ENCODE data around the gene CHM.

DNA sequence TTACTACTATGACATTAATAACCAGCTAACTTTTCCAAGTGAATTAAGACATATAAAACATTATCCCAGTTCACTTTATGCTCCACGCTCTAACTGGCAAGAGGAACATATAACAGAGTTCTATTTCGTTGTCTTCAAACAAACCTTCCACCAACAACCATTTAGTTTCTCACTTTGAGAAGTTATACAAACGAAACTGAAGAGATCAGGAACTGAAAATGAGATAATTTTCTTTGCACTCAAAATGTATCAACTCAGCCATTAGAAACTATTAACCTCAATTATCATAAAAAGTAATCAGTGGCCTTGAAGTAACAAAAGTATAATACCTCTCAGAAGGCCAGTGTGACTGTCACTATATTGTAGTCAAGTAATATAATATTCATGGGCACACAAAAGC lies 70.1 kb downstream of the CHM start:
- TF ChIP-seq, protein P1, sequence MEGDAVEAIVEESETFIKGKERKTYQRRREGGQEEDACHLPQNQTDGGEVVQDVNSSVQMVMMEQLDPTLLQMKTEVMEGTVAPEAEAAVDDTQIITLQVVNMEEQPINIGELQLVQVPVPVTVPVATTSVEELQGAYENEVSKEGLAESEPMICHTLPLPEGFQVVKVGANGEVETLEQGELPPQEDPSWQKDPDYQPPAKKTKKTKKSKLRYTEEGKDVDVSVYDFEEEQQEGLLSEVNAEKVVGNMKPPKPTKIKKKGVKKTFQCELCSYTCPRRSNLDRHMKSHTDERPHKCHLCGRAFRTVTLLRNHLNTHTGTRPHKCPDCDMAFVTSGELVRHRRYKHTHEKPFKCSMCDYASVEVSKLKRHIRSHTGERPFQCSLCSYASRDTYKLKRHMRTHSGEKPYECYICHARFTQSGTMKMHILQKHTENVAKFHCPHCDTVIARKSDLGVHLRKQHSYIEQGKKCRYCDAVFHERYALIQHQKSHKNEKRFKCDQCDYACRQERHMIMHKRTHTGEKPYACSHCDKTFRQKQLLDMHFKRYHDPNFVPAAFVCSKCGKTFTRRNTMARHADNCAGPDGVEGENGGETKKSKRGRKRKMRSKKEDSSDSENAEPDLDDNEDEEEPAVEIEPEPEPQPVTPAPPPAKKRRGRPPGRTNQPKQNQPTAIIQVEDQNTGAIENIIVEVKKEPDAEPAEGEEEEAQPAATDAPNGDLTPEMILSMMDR (conservative IDR thresholded peaks at IDR 0.05; ENCODE audit: low read depth in 2 of 2) = no peak
- TF ChIP-seq CREB1 (CRISPR knock-in tag; IDR thresholded peaks at IDR 0.05; ENCODE audit: low read depth) (no peak), ZNF331 (CRISPR knock-in tag; IDR thresholded peaks at IDR 0.05; ENCODE audit: low read depth) (no peak), EZH2 (IDR thresholded peaks at IDR 0.05; ENCODE audit: low read depth, unreplicated experiment) (no peak)
